Stomach (tissue), 4 donors: ENCODE results near the gene C3orf22.

Experiments used
- CTCF ChIP-seq, 7 experiments: fragments of 450-650 bp in 4 of 7; fragments of 200-600 bp in 3 of 7; sonication (generic) in 3 of 7; IDR thresholded peaks; one replicate each; pipeline ENCODE4 v1.5.1; 2016 to 2019; ENCODE audit warnings: antibody characterized with exemption in 7 of 7, control low read depth in 2 of 7, mild to moderate bottlenecking in 1 of 7
- POLR2A ChIP-seq, 4 donors: fragments of 450-650 bp; IDR thresholded peaks; one replicate each; pipeline ENCODE4 v1.6.1; 2016; ENCODE audit warnings: antibody characterized with exemption in 4 of 4, control low read depth in 2 of 4, mild to moderate bottlenecking in 1 of 4, moderate library complexity in 1 of 4
- POLR2AphosphoS5 ChIP-seq, 3 donors: sonication (generic); formaldehyde crosslinking; IDR thresholded peaks; one replicate each; pipeline ENCODE4 v1.6.1; 2016; ENCODE audit warnings: antibody characterized with exemption in 3 of 3

- TF ChIP-seq CTCF (IDR thresholded peaks at IDR 0.05), result no peak
- TF ChIP-seq POLR2A (IDR thresholded peaks at IDR 0.05), result no peak
- TF ChIP-seq POLR2AphosphoS5 (IDR thresholded peaks at IDR 0.05), result no peak
Observed at GRCh38 chr3:126539558-126540250, 19.0 kb downstream of the C3orf22 start.
